Metanephros (tissue), 1 donor: ENCODE measurements around the gene AOX1. TPM values are rescaled to one million over a fixed set of nuclear protein-coding genes. Genes with fewer than 3 reads are reported as not detected.

Experiments used
- total RNA-seq: library from RNA; depleted of rRNA; stranded (reverse); fragments of >200 nt; gene quantifications from one replicate; pipeline ENCODE4 v1.2.3, GENCODE V29; 2014

AOX1 gene
- 2.8 TPM for total RNA-seq

GRCh38 chr2:200585730-200586643 is at the start of gene AOX1:
Gene AOX1, plus strand, starts transcription at chr2:200586014. Its CDS starts 95 bp downstream, at chr2:200586109.

Other genes starting within 250 kb of the AOX1 start
- gene KCTD18, start 75.9 kb upstream of the AOX1 start, total RNA-seq: 14.4 TPM
- 4.6 TPM for gene SGO2, start 59.8 kb upstream of the AOX1 start, total RNA-seq
- 229 TPM for gene BZW1, start 225.9 kb downstream of the AOX1 start, total RNA-seq